HG03196 (cell line): ENCODE results near the gene CCDC6.
A peak's percentile ranks its signal among the peaks of the same experiment; 100 is the strongest.
"Not testable (repeated sequence)": the region's sequence is repeated elsewhere in the genome, so short reads cannot be mapped to it uniquely, and the experiment has no call there.

Experiments
- ATAC-seq: cut with Tn5 transposase; IDR thresholded peaks from one replicate; pipeline ENCODE4 v1.9.1; 2021; ENCODE audit not compliant: unreplicated experiment

CCDC6 gene

GRCh38 chr10:59905731-59906416 lies 482 bp downstream of the CCDC6 start:
- no peak for ATAC-seq

DNA sequence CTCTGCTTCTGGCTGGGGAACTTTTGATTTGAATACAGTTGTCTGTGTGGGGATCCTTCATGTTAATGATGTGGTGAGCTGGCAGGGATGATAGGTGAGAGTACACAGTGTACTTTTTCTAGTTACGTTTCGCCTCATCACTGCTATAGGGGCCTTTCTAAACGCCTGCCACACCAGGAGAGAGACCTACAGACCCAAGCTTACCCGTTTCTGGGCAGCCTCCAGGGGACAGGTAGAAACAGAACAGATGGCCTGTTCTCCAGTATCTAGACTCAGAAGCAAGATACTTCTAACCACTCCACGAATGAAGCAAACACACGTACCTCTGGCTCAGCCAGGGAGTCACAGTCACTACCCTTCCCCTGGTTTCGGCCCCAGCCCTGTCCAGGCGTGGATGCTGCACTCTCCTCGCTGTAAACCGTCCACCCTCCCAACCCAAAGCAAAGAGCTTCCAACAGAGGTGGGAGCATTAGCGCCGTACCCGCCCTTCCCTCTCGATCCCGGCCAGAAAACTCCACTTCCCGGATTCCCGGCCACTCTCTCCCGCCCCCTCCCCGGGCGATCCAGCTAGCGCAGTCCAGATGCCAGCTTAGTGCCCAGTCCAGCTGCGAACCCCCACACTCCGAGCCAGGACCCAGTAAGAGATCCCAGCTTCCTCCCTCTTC lies 1.2 kb downstream of the CCDC6 start:
- peak; percentile 43 for ATAC-seq

- ATAC-seq, result no peak
These were observed 1.8 kb downstream of the CCDC6 start for GRCh38 chr10:59904426-59905065.

- ATAC-seq, result no peak
These were observed 2.5 kb downstream of the CCDC6 start for GRCh38 chr10:59903871-59904270.

DNA sequence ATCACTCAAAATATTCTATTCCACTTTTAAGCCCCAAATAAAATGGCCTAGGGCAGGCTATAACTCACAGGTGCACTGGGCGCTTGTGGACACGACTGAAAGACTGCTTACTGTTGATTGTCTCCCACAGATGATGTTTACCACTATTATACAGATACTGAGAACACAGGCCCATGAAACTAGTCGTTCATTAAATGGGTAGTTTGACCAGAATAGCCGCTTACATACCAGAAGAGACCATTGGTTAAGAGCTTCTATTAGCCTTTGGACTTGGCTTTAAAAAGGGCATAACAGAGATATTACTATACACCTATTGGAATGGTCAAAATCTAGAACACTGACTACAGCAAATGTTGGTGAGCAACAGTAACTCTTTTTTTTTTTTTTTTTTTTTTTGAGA lies 4.3 kb downstream of the CCDC6 start:
- no peak for ATAC-seq

GRCh38 chr10:59901470-59901869 lies 4.9 kb downstream of the CCDC6 start:
- no peak for ATAC-seq

DNA sequence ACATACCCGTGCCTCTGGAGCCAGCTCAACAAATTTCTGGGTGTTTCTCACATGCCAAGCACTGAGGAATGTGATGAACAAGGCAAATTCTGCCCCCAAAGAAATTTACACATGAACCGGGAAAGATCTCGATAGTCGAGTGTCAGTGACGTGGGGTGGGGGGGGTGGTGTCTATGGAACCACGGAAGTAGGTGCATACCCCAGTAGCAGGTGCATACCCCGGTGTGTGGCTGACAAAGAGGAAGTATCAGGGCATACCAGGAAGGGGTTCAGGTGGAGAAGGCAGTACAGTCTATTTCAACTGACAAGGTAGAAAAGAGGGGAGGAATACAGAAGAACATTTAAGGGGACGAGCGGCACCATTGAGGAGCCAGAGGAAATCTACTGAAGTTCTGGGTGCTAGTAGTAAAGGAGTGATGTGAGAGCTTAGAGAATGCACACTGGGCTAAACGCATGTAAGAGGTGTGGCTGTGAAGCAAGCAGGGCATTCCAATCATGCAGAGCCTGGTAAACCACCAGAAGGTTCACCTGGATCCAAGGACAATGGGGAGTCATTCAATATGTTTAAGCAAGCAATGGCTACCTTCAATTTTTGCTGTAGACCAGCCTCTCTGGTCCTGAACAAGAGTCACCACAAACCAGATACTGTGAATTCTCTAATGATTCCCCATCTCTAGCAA lies 6.2 kb downstream of the CCDC6 start:
- ATAC-seq, result no peak

DNA sequence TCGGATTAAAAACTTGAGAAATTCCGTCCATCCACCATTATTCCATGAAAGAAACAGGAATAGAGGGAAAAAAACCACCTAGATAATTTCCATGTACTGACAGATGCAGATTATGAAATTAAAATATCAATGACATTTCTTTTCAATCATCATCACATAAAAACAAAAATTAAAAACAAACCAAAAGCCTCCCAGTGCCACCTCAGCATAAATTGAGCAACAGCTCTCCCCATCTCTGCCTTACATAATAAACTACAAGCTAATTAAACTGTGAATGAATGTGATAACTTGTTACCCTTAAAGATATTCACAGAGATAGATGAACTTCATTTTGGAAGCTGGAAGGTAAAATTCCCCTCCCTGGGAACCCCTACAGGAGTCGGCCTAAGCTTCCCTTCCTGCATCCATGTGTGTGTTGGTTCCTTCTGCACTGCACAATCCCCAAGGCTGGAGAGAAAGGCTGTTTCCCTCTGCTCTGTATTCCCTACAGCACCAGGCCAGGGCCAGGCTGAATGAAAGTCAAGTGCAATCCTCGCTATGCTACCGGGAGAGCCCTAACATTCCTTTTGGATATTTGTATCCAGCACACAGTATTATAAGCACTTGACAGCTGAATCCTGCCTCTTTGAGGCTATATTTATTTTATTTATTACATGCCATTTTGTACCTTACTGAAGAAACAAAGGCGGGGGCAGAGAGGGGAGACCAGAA lies 8.1 kb downstream of the CCDC6 start:
- no peak for ATAC-seq

GRCh38 chr10:59896191-59896590 lies 10.2 kb downstream of the CCDC6 start:
- ATAC-seq, result no peak

- no peak for ATAC-seq
These were observed 10.7 kb downstream of the CCDC6 start for GRCh38 chr10:59895629-59896116.

DNA sequence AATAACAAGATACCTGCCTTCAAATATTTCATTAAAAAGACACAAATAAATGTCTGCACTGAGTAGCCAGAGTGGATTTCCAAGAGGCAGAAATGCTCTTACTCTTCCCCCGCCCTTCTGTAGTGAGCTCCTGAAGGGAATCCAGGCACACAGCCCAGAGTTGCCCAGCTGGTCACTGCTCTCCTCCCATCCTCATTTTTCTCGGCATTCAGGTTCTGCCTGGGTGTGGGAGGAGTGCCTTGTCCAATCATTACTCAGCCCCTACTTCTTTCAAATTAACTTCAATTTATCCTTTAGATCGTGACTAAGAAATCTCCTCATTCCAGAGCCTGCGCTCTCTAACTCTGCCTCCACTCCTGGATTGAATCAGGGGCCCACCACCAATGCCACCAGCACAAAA lies 12.2 kb downstream of the CCDC6 start:
- no peak for ATAC-seq

DNA sequence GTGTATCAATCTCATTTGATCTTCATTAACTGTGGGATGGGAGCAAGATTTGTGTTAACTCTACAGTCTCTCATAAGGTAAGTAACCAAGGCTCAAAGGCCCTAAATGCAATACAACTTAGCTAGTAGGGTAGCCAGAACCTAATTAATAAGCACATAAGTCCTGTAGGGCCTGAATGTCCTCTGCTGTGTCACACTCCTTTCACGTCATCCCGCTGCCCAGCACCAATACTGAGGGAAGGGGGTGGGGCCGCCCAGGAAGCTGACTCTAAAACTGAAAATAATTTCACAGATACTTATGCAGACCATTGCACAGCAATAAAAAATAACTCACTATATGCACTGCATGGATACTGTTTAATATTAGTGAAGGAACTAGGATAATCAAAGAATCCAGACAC lies 13.7 kb downstream of the CCDC6 start:
- no peak for ATAC-seq

GRCh38 chr10:59891936-59892335 lies 14.4 kb downstream of the CCDC6 start:
- no peak for ATAC-seq

DNA sequence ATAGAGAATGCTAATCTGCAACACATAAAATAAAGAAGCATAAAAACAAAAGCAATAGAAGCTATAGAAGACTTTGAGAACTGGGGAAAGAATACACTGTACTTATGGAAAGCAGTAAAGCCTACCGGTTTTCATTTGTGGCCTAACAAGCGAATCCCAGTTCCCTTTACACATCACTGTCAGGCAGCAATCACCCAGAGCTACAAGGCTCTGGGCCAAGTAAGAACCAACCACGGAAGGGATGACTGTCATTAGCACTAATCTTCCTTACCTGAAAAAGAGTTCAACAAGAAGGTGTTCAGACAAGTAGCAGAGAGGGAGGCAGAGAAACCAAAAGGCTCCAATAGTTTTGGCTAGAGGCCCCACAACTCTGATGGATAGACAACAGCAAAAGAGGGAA lies 15.0 kb downstream of the CCDC6 start:
- no peak for ATAC-seq

- no peak for ATAC-seq
These were observed 17.4 kb downstream of the CCDC6 start for GRCh38 chr10:59888781-59889435.

DNA sequence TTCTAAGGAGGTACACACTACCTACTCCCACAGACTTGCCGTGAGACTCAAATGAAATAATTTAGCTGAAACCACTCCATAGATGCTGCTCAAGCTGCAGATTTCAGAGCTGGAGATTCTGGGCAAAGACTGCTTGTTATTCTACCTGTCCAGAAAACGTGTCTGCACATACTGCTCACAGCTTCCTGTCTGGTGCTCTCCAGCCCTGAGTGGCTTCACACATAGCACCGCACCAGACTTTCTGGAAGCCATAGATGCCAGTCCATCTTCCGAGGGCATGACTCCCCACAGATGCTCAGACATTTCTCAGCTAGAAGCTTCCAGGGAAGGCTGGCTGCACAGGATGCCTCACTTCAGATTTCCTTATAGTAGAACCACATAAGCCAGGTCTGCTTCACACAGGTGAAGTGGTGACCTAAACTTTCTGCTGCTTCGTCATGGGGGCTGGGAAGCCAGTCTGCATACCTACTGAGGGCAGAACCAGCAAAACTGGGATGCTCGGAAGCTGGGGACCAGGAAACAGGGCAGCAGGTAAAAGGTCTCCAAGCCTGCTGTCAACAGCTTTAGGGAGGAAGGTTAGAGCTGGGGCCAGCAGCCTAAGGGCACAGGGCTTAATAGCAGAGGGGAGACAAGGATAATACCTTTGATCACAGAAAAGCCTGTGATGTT lies 18.2 kb downstream of the CCDC6 start:
- ATAC-seq, result no peak

DNA sequence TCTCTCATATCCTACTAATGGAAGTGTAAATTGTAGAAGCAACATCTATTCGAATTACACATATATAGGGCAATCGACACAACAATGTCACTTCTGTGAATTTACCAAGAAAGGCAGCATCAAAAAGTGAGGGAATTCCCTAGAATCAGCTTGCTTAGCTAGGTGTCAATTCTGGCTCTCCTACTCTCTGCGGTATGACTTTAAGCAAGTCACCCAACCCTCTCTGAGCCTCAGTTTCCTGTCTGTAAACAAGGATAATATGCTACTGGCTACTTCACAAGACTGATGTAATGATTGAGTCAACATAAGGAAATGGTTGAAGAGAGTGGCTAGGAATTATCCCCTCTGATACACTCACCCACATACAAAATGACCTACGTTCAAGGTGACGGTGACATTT lies 19.4 kb downstream of the CCDC6 start:
- no peak for ATAC-seq

GRCh38 chr10:59885430-59886134 lies 20.8 kb downstream of the CCDC6 start:
- ATAC-seq, result peak; percentile 84

- not testable (repeated sequence) for ATAC-seq
These were observed 21.5 kb downstream of the CCDC6 start for GRCh38 chr10:59884893-59885292.
